ENCODE measurements around the gene TNFAIP8L1. TPM values are rescaled to one million over a fixed set of nuclear protein-coding genes. Genes with fewer than 3 reads are reported as not detected.

Gene TNFAIP8L1
- total RNA-seq, 1 experiment from 2014 or later, result 22.2 TPM

GRCh38 chr19:4642625-4643024, 3.3 kb downstream of the TNFAIP8L1 start (continued):
- TF ChIP-seq REST (IDR thresholded peaks at IDR 0.05; ENCODE audit: low read depth) (no peak), RAD21 (IDR thresholded peaks at IDR 0.05; ENCODE audit: low read depth) (no peak), SRF (IDR thresholded peaks at IDR 0.05; ENCODE audit: low read depth) (no peak), POLR2A (IDR thresholded peaks at IDR 0.05; ENCODE audit: borderline replicate concordance, extremely low read depth, insufficient read depth, insufficient read length) (no peak)

GRCh38 chr19:4645718-4646117, 6.4 kb downstream of the TNFAIP8L1 start:
- ChIA-PET CTCF (no interaction called here), RAD21 (ENCODE audit: low non-redundant PET in 1 of 2, low total read pairs in 2 of 2, uncharacterized antibody in 2 of 2, unreplicated experiment in 2 of 2) (no interaction called here), POLR2A (no interaction called here)
- Histone ChIP-seq H3K79me2 (ENCODE audit: insufficient read depth, low read length) (peaks cover 30% of the 10 kb centered on the region), H3K4me2 (ENCODE audit: low read length) (no peak overlapping the region), H3K9ac (ENCODE audit: low read length) (no peak overlapping the region), H4K20me1 (ENCODE audit: insufficient read depth) (no peaks in the 10 kb centered on the region), H3K9me2 (ENCODE audit: insufficient read depth) (no peaks in the 10 kb centered on the region), H3K27me3 (ENCODE audit: insufficient read depth, low read length) (no peaks in the 10 kb centered on the region), H3K9me3 (ENCODE audit: control insufficient read depth in 1 of 2, insufficient read depth in 1 of 2, low read depth in 1 of 2, low read length in 2 of 2) (no peaks in the 10 kb centered on the region), H2AFZ (ENCODE audit: low read depth, low read length, poor library complexity, severe bottlenecking) (no peak overlapping the region), H3K4me1 (ENCODE audit: control insufficient read depth in 1 of 2, insufficient read depth in 2 of 2, low read length in 2 of 2) (peaks cover under 1 to 15% of the 10 kb centered on the region in 2 experiments; a peak in 3 of 4 replicates), H3K4me3 (replicated peaks in 1 of 2; ENCODE audit: low read depth in 1 of 2, low read length in 2 of 2) (no peak overlapping the region), H3K27ac (ENCODE audit: low read depth, low read length) (no peak overlapping the region), H3K36me3 (ENCODE audit: control insufficient read depth in 1 of 2, insufficient read depth in 2 of 2, low read length in 2 of 2) (peaks cover 2 to 9% of the 10 kb centered on the region in 2 experiments; a peak in 1 of 4 replicates)
- TF ChIP-seq SRF (IDR thresholded peaks at IDR 0.05; ENCODE audit: low read depth), result no peak
- no peak for TF ChIP-seq EZH2phosphoT487 (IDR thresholded peaks at IDR 0.05; ENCODE audit: borderline replicate concordance)
- no peak for TF ChIP-seq CEBPB (IDR thresholded peaks at IDR 0.05; ENCODE audit: low read depth)
- no peak for TF ChIP-seq EGR1 (IDR thresholded peaks at IDR 0.05; ENCODE audit: low read depth)
- no peak for TF ChIP-seq RAD21 (IDR thresholded peaks at IDR 0.05; ENCODE audit: low read depth)
- no peak for TF ChIP-seq TCF7L2 (IDR thresholded peaks at IDR 0.05; ENCODE audit: borderline replicate concordance, extremely low read depth, insufficient read depth, insufficient read length)
- TF ChIP-seq SP1 (IDR thresholded peaks at IDR 0.05; ENCODE audit: low read depth), result no peak
- TF ChIP-seq ZNF274 (IDR thresholded peaks at IDR 0.05; ENCODE audit: low read depth, low read length), result no peak
- TF ChIP-seq SIN3A (IDR thresholded peaks at IDR 0.05; ENCODE audit: low read depth), result no peak
- BruUV-seq (replicated peaks), result no TSS peak
- intact Hi-C loops (cut with micrococcal nuclease), result no loop called here
- no peak for DNase-seq (ENCODE audit: low read depth, low spot score)
- no peak for ATAC-seq

All from HCT116 (cell line).